CD1c-positive myeloid dendritic cell (primary cell): ENCODE results near the gene ZFP36.

Experiments used
- DNase-seq: peaks from one replicate; pipeline ENCODE4 v3.0.0-alpha.2; 2016; ENCODE audit errors: extremely low spot score

The ZFP36 gene

DNA sequence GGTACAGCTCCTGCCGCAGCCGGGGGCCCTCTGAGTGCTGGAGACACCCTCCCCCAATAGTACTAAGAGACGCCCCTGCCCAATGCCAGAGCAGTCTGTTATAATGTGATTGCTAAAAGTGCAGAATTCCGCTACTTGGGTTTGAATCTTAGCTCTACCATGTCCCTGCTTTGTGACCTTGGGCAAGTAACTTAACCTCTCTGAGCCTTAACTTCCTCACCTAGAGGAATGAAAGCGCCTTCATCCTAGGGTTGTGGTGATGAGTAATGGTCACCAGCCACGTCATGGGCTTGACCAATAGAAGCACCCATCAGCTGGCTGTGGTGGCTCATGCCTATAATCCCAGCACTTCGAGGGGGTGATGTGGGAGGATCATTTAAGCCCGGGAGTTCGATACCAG is 12.4 kb downstream of the ZFP36 start:
- no peak for DNase-seq

DNA sequence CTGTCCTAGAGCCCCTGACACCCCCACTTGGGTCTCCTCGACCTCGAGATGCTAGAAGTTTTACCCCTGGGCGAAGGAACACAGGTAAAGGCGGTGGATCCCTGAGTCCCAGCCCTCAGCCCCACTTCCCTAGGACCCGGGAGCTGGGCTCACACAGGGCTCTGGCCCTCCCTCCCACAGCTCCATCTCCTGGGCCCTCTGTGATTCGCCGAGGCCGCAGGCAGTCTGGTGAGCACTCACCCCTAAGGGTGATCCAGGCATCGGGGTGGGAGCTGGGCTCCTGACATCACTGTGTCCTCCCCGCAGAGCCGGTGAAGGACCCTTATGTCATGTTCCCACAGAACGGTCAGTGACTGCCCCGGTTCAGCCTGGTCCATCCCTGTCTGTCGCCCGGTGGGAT is 14.1 kb downstream of the ZFP36 start:
- no peak for DNase-seq

DNA sequence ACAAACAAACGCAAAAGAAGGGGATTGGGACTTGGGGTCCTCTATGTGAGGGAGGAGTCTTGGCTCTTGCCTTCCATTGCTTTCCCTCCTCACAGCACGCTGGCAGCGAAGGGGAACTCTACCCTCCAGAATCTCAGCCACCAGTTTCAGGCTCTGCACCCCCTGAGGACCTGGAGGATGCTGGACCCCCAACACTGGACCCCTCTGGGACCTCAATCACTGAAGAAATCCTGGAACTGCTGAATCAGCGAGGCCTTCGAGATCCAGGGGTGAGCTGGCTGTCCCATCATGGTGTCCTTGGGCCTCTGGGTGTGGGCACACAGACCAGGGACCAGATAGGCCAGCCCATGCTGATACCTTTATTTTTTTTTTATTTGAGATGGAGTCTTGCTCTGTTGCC is 15.4 kb downstream of the ZFP36 start:
- DNase-seq = no peak

DNA sequence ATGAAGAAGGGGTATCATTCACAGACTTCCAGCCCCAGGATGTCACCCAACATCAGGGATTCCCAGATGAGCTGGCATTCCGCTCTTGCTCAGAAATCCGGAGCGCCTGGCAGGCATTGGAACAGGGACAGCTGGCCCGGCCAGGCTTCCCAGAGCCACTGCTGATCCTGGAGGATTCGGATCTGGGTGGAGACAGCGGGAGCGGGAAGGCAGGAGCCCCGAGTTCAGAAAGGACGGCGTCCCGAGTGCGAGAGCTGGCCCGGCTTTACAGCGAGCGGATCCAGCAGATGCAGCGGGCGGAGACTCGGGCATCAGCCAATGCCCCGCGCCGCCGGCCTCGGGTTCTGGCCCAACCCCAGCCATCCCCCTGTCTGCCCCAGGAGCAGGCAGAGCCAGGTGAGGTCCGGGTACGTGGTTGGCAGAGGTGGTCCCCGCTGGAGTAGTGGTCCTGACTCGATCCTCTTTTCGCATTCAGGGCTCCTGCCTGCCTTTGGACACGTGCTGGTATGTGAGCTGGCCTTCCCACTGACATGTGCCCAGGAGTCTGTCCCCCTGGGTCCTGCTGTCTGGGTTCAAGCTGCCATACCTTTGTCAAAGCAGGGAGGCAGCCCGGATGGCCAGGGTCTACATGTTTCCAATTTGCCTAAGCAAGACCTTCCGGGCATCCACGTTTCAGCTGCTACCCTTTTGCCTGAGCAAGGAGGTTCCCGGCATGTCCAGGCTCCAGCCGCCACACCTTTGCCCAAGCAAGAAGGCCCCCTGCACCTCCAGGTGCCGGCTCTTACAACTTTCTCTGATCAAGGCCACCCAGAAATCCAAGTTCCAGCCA is 16.8 kb downstream of the ZFP36 start:
- DNase-seq = no peak

DNA sequence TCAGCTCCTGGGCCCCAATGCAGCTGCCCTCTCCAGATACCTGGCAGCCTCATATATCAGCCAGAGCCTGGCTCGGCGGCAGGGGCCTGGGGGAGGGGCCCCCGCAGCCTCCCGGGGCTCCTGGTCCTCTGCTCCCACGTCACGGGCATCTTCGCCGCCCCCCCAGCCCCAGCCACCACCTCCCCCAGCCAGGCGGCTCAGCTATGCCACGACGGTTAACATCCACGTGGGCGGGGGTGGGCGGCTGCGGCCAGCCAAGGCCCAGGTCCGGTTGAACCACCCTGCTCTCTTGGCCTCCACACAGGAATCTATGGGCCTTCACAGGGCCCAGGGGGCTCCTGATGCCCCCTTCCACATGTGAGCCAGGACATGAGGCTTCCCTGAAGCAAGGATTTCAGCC is 18.3 kb downstream of the ZFP36 start:
- DNase-seq = no peak

DNA sequence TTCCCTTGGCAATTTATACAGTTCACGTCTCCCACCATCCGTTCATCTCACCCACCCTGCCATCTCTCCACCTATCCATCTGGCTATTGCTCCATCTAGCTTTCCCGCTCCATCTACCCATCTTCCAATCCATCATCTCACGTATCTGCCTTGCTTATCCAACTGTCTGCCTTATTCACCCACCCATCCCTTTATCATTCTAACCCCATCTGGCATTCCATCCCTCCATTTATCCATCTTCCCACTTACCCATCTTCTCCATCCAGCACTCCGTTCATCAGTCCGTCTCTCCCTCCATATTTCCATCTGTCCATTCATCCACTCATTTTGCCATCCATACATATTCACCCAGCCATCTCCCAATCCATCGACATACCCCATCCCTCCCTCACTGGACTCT is 19.1 kb downstream of the ZFP36 start:
- DNase-seq = no peak

DNA sequence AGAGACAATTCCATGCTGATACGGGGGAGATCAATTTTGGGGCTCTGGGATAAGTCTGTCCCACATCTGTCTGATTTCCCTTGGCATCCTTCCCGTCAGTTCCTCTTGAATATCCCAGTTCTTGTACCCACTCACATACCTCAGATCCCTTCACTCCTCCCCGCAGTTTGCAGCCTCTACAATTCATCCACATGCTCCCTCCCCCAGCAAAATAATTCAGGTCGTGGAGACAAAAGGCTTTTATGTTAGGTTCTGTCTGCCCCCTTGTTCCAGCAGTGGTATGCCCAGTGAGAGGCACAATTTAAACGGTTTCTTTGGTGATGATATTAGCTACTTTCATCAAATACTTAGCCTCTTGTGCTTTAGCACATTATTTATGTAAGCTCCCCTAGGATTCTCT is 19.5 kb downstream of the ZFP36 start:
- no peak for DNase-seq

DNA sequence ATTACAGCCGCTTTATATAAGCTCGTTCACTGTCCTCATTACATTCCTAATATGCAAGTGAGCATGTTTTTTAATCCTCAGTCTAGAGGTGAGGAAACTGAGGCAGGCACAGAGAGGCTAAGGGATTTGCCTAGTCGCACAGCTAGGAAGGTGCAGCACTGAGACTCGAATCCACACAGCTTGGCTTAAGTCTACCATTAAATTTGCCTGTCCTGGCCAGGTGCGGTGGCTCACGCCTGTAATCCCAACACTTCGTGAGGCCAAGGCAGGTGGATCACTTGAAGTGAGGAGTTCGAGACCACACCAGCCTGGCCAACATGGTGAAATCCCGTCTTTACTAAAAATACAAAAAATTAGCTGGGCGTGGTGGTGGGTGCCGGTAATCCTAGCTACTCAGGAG is 21.1 kb downstream of the ZFP36 start:
- no peak for DNase-seq

DNA sequence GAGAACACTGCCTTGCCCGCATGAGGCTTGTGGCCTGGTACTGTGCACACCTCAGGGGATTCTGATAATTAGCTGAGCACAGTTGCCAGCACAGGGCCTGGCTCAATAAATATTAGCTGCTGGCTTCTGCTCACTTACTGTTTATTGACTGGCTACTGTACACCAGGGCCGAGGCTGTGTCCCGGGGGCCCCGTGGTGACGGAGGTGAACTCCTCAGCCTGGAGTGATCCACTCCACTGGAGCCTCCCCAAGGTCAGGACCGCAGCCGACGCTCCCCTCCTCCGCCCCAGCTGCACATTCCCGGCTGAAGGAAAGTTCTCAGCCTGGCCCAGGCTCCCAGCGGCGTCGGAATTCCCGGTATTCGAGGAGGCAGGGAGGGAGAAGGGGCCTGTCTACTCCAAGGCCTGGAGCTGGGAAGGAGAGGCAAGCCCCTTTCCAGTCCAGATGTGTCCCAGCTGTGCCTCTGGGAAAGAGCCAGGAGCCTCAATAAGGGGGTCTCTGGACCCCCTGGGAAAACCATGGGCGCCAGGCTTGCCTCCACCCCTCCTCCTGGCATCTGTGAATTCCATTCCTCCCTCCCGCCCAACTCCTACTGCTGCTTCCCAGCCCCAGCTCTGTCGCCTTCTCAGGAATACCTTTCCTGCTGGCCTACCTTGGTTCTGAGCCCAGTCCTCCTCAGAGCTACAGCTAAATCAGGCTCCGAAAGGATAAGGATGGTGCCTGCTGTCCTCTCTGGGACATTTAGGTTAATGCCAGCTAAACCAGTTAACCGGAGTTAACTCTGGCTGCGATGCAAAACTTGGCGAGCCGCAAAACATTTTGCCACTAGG is 21.9 kb downstream of the ZFP36 start:
- DNase-seq = no peak

DNA sequence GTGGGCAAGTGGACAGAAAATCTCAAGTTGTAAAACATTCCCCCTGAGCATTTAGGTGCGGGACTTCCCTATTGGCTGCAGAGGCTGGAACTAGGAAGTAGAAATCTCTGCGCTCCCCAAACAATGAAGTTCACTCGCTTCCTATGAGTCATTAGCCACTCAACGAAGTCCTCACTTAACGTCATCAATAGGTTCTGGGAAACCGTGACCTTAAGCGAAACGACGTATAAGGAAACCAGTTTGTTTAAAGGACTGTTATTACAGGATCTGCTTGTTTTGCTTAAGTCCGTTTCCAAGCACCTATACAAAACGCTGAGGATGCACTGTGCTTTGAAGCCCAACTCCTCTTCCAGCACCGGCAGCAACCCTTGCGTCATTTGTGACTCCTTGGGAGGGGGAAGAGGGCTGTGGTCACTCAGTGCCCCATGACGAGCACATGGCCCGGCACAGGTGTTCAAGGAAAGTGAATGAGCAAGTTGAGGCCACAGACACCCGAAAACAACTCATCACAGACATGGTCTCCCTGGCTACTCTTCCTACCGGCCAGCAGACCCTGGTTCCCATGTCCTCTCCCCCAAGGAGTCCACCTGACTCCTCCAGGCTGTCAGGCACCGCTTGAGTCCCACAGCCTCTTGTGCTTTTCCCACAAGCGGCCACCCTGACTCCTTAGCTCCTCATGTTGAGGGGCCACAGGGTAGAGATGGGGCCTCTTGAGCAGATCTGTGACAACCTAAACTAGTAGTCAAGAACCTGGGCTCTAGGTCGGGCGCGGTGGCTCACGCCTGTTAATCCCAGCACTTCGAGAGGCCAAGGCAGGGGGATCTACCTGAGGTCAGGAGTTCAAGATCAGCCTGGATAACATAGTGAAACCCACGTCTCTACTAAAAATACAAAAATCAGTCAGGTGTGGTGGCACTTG is 24.3 kb downstream of the ZFP36 start:
- DNase-seq = peak; percentile 95

DNA sequence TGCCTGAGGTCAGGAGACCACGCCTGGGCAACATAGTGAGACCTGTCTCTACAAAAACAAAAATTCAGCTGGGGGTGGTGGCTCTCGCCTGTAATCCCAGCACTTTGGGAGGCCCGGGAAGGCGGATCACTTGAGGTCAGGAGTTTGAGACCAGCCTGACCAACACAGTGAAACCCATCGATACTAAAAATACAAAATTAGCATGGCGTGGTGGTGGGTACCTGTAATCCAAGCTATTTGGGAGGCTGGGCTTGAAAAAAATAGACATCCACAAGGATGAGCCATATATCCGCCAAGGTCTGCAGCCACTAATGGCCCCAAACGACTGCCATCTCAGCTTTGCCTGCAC is 26.0 kb downstream of the ZFP36 start:
- no peak for DNase-seq

DNA sequence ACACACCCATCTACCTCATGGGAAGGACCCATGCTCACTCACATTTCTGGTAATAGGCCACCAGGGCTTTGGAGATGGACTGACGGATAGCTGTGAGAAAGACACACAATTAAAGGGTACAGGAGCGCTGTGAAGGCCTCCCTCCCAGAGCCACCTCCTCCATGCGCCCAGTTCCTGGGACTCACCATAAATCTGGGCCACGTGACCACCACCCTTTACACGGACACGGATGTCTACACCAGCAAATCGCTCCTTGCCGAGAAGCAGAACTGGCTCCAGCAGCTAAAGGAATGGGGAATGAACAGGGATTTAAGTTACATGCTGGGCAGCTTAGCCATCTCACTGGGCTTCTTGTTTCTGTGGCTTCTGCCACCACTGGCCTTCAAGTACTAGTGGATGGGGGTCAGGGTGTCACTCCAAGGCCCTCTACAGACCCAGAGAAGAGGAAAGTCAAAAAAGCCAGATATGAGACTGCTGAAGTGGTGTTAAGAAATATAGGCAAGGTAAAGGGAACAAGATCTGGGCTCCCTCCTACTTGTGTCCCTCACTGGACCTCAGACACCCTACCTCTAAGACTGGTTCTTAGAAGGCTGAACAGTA is 26.9 kb downstream of the ZFP36 start:
- DNase-seq = no peak

DNA sequence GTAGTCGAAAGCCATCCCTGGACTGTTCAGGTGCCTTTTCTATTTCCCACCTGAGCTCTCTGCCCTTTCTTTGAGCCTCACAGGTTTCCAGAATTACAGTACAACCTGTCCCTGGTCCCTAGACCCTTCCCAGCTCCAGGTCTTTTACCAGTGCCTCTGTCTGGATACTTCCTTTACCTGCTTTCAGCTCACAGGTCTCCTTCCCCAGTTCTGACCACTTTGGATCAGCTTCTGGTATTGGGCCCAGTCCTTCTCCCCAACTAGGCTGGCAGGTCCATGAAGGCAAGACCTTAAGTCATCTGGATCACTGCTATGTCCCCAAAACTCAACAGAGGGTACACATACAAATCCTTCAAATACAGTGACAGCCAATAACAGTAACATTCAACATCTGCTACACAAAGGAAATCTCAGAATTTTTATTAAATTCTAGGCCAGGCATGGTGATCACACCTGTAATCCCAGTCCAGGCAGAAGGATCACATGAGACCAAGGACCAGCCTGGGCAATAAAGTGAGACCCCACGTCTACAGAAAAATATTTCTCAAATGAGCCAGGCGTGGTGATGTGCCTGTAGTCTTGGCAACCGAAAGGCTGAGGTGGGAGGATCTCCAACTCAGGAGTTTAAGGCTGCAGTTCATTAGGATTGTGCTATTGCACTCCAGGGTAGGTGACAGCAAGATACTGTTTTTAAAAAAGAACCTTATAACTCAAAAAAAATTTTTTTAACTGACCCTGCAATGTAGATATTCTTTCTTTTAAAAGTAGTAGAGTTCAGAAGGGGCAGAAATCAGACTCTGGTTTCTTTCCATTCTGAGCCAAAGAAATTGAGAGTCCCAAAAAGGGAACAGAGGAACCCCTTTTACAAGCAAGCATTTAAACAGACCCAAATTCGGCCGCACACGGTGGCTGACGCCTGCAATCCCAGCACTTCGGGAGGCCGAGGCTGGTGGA is 27.8 kb downstream of the ZFP36 start:
- DNase-seq = no peak

DNA sequence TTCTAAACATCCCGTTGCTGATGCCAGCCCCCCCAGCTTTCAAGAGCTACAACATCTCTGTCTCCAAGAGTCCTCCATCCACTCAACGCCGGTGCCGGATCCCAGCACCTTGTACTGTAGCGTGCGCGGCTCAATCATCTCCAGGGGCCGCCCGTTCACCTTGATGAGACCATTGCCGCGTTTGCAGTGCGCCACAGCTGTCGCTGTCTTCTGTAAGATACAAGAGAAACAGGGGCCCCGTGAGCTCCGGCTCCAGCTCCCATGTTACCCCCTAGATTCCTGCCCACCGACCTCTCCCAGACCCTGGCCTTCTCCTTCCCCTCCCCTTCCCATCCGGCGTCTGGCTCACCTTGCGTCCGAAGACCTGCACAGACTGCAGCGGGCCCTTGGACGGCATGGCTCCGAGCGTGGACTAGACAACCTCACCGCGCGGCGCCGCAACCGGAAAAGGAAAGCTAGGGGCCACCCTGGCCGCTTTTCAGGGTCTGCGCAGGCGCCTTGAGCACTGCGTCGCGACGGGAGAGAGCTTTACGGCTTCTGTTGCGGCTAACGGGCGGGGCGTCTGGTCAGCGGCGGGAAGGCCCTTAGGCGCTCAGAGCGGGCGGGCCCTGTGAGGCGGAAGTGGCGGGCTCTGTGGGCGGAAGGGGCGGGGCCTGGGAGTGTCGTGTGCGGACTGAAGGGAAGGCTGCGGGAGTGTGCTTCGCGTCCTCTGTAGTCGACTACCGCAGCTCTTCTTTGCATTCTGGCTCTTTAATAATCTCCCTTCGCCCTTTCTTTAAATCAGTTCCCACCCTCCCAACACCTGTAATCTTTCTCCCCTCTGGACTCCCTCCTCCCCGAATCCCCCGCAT is 29.1 kb downstream of the ZFP36 start, which contains the start of gene RPS16:
Gene RPS16, minus strand, starts transcription at position 451 of the 851 bp plus-strand sequence. Its CDS starts 54 bp downstream, at position 397.
- peak; percentile 100 for DNase-seq

DNA sequence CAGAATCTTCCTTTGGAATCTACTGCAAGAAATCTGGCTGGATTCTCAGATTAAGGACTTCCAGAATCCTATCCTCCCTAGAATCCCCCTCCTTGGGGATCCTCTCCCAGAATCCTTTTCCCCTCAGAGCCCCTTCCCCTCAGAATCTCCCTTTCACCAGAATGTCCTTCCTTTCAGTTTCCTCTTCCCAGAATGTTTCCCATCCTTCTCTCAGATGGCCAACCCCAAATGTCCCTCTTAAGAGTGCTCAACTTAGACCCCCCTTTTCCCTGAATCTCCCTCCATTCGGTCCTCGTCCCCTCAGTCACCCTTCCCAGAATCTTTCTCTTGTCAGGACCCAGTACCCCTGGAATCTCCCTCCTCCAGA is 29.7 kb downstream of the ZFP36 start:
- no peak for DNase-seq

DNA sequence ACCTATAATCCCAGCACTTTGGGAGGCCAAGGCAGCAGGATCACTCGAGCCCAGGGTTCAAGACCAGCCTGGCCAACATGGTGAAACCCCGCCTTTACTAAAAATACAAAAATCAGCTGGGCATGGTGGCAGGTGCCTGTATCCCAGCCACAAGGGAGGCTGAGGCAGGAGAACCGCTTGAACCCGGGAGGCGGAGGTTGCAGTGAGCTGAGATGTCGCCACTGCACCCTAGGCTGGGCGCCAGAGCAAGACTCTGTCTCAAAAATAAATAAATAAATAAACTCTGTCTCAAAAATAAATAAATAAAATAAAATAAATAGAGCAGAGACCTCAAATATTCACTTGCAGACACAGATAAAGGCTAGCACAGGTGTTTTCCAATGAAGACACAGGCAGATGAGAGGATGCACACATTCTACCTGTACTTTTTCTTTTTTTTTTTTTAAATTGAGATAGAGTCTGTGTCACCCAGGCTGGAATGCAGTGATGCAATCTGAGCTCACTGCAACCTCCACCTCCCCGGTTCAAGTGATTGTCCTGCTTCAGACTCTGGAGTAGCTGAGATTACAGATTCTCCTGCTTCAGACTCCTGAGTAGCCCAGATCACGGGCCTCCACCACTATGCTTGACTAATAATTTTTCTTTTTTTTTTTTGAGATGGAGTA is 31.8 kb downstream of the ZFP36 start:
- DNase-seq = no peak

DNA sequence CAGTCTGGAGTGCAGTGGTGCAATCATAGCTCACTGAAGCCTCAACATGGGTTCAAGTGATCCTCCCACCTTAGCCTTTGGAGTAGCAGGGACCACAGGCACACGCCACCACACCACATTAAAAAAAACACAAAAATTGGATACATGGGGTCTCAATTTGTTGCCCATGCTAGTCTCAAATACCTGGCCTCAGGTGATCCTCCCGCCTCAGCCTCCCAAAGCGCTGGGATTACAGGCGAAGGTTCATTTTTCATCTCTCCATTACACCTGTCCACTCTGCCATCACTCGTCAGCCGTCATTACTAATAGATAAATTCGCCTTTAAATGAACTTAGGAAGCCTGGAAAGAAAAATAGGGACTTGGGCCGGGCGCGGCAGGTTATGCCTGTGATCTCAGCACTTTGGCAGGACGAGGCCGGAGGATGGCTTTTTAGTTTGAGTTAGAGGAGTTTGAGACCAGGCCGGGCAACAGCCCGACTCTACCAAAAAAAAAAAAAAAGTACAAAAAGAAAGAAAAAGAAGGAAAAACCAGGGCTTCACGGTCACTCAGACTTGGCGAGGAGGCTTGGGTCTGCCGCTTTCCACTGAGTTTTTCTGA is 38.0 kb downstream of the ZFP36 start:
- no peak for DNase-seq
